ENCODE data around the gene NOS2.
"Not testable (repeated sequence)": the region's sequence is repeated elsewhere in the genome, so short reads cannot be mapped to it uniquely, and the experiment has no call there.

DNA sequence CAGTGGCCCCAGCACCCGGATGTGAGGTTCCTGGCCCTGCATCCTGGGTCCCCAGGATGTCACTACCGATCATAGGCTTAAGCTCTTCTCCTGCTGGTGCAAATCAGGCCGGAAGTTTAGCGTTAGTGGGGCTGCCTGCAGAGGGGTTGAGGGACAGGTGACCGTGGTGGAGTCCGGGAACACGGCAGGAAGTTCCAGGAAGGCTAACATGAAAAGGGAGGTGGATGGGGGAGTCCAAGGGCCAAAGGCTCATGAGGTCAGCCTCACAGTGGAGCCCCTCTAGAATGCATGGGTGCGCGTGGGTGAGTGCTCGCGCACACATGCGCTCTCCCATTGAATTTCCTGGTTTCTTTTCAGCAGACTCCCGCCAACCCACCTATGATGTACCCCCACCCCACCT is 46.6 kb downstream of the NOS2 start:
- not testable (repeated sequence) for TF ChIP-seq EZH2phosphoT487 (IDR thresholded peaks at IDR 0.05; ENCODE audit: low read depth, severe bottlenecking, unreplicated experiment)
- TF ChIP-seq, protein P1, sequence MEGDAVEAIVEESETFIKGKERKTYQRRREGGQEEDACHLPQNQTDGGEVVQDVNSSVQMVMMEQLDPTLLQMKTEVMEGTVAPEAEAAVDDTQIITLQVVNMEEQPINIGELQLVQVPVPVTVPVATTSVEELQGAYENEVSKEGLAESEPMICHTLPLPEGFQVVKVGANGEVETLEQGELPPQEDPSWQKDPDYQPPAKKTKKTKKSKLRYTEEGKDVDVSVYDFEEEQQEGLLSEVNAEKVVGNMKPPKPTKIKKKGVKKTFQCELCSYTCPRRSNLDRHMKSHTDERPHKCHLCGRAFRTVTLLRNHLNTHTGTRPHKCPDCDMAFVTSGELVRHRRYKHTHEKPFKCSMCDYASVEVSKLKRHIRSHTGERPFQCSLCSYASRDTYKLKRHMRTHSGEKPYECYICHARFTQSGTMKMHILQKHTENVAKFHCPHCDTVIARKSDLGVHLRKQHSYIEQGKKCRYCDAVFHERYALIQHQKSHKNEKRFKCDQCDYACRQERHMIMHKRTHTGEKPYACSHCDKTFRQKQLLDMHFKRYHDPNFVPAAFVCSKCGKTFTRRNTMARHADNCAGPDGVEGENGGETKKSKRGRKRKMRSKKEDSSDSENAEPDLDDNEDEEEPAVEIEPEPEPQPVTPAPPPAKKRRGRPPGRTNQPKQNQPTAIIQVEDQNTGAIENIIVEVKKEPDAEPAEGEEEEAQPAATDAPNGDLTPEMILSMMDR (IDR thresholded peaks at IDR 0.05; ENCODE audit: poor library complexity) = not testable (repeated sequence)

Data from hepatocyte (in vitro differentiated cells).